GM12891 (cell line): ENCODE data around the gene TRAF3IP3.

Experiments
- POLR2A ChIP-seq: IDR thresholded peaks from 2 replicates; pipeline ENCODE4 v1.6.1; 2011; ENCODE audit warnings: low read depth, low read length, control low read depth
- POLR2AphosphoS5 ChIP-seq: IDR thresholded peaks from 2 replicates; pipeline ENCODE4 v1.6.1; 2011; ENCODE audit warnings: low read depth, low read length, control low read depth
- POU2F2 ChIP-seq: IDR thresholded peaks from 2 replicates; pipeline ENCODE4 v1.6.1; 2011; ENCODE audit warnings: low read depth, mild to moderate bottlenecking, control low read depth, low read length, moderate library complexity
- SPI1 ChIP-seq: IDR thresholded peaks from 2 replicates; pipeline ENCODE4 v1.6.1; 2011; ENCODE audit warnings: low read depth, low read length, control low read depth
- TAF1 ChIP-seq: IDR thresholded peaks from 2 replicates; pipeline ENCODE4 v1.6.1; 2011; ENCODE audit warnings: low read depth, low read length, control low read depth

DNA sequence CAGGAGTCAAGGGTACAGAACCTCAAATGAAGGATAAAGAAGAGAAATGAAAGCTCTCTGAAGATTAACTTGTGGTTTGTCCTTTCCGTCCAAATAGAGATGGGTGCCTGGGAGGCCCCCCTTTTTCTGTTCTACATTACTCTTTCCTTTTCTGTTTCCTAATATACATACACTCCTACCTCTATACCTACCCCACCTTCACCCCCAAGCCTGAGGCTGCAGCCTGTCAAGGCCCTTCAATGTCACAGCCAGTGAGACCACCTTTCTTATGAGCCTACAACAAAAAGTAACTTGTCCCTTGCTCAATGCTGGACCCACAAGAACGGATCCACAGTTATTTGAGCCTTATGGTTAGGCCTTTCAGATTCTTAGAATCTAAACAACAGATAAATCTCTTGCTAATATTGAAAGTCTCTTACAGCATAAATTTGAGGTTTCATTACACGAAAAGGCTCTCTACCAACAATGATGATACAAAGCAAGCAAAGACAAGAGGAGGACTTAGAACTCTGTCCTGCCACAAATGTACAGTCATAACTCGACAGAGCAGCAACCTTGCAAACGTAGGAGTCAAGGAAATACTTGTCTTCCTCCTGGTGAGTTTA lies 4.1 kb upstream of the TRAF3IP3 start:
- TF ChIP-seq TAF1 (no peak), POLR2A (no peak), POLR2AphosphoS5 (no peak), POU2F2 (no peak; the same call in 1 of the 2 replicates), SPI1 (peak; percentile 65)
